ENCODE results near the gene SEC14L1. TPM values are rescaled to one million over a fixed set of nuclear protein-coding genes. Genes with fewer than 3 reads are reported as not detected.
"Not testable (repeated sequence)": the region's sequence is repeated elsewhere in the genome, so short reads cannot be mapped to it uniquely, and the experiment has no call there.

SEC14L1 gene
- total RNA-seq, 1 experiment from 2014 or later: 279 TPM

DNA sequence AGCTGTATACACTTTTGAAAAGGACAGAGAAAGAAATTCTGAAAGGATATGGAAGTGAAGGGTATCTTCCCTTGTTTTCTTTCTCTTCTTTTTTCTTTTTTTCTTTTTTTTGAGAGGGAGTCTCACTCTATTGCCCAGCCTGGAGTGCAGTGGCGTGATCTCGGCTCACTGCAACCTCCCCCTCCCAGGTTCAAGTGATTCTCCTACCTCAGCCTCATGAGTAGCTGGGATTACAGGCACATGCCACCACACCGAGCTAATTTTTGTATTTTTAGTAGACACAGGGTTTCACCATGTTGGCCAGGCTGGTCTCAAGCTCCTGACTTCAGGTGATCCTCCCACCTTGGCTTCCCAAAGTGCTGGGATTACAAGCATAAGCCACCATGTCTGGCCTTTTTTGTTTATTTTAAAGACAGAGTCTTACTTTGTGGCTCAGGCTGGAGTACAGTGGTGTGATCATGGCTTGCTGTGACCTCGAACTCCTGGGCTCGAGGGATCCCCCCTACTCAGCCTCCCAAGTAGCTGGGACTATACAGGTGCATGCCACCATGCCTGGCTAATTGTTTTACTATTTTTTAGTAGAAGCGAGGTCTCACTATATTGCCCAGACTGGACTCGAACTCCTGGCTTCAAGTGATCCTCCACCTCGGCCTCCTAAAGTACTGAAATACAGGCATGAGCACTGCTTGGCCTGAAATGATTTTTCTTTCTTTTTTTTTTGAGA, 38.2 kb upstream of the SEC14L1 start:
- H3K27me3 ChIP-seq (ENCODE audit: control insufficient read depth, insufficient read depth, low read length); in situ Hi-C loops (cut with HindIII; ENCODE audit: low pct_unique_long_range_greater_than_20kb, low sequenced_read_pairs); intact Hi-C loops (cut with micrococcal nuclease; ENCODE audit: unreplicated experiment); CTCF ChIA-PET; ATAC-seq; H3K36me3 ChIP-seq (ENCODE audit: control insufficient read depth, insufficient read depth, low read length); H3K4me3 ChIP-seq (ENCODE audit: low read depth in 2 of 2, low read length in 2 of 2); H3K9me3 ChIP-seq (ENCODE audit: control insufficient read depth, insufficient read depth, low read depth, low read length); H3K4me1 ChIP-seq (ENCODE audit: control insufficient read depth, insufficient read depth, low read length); BruUV-seq (replicated peaks); DNase-seq (ENCODE audit: low read depth, low spot score): not testable (repeated sequence)
- peak overlapping the region; percentile 6; the same call in 1 of the 2 replicates for H3K27ac ChIP-seq (ENCODE audit: low read length)
- POLR2A ChIA-PET: interaction anchor here (0.6 kb wide), 1 partner anchor 369 kb away, joined by 4 read pairs; no protein-coding TSS in a partner anchor

DNA sequence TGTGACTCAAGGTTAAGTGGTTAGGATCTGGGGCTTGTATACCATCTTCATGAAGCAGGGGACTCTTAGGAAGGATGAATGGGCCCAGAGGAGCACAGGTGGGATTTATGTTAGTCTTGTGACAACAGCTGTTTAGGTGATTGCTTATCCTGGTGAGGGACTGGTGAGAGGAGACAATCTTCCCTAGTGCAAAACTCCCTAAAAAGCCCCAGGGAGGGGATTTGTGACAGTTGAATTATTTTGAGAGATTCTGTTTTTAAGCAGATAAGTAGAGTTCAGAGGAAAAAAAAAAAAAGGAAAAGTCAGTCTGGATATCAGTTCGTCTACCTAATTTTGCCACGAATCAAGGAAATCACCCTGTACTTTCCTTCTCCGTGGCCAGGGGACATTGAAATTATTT, 35.1 kb upstream of the SEC14L1 start:
- no peak for TF ChIP-seq SIN3A (IDR thresholded peaks at IDR 0.05; ENCODE audit: borderline replicate concordance, insufficient read depth, low read depth, low read length)
- TF ChIP-seq, protein P1, sequence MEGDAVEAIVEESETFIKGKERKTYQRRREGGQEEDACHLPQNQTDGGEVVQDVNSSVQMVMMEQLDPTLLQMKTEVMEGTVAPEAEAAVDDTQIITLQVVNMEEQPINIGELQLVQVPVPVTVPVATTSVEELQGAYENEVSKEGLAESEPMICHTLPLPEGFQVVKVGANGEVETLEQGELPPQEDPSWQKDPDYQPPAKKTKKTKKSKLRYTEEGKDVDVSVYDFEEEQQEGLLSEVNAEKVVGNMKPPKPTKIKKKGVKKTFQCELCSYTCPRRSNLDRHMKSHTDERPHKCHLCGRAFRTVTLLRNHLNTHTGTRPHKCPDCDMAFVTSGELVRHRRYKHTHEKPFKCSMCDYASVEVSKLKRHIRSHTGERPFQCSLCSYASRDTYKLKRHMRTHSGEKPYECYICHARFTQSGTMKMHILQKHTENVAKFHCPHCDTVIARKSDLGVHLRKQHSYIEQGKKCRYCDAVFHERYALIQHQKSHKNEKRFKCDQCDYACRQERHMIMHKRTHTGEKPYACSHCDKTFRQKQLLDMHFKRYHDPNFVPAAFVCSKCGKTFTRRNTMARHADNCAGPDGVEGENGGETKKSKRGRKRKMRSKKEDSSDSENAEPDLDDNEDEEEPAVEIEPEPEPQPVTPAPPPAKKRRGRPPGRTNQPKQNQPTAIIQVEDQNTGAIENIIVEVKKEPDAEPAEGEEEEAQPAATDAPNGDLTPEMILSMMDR (IDR thresholded peaks at IDR 0.05): no peak
- TF ChIP-seq TCF7L2 (IDR thresholded peaks at IDR 0.05; ENCODE audit: low read depth, low read length): no peak
- TF ChIP-seq, protein P2, sequence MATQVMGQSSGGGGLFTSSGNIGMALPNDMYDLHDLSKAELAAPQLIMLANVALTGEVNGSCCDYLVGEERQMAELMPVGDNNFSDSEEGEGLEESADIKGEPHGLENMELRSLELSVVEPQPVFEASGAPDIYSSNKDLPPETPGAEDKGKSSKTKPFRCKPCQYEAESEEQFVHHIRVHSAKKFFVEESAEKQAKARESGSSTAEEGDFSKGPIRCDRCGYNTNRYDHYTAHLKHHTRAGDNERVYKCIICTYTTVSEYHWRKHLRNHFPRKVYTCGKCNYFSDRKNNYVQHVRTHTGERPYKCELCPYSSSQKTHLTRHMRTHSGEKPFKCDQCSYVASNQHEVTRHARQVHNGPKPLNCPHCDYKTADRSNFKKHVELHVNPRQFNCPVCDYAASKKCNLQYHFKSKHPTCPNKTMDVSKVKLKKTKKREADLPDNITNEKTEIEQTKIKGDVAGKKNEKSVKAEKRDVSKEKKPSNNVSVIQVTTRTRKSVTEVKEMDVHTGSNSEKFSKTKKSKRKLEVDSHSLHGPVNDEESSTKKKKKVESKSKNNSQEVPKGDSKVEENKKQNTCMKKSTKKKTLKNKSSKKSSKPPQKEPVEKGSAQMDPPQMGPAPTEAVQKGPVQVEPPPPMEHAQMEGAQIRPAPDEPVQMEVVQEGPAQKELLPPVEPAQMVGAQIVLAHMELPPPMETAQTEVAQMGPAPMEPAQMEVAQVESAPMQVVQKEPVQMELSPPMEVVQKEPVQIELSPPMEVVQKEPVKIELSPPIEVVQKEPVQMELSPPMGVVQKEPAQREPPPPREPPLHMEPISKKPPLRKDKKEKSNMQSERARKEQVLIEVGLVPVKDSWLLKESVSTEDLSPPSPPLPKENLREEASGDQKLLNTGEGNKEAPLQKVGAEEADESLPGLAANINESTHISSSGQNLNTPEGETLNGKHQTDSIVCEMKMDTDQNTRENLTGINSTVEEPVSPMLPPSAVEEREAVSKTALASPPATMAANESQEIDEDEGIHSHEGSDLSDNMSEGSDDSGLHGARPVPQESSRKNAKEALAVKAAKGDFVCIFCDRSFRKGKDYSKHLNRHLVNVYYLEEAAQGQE (IDR thresholded peaks at IDR 0.05; ENCODE audit: insufficient read depth in 1 of 2, low read depth in 2 of 2, low read length in 1 of 2): no peak
- TF ChIP-seq POLR2AphosphoS5 (IDR thresholded peaks at IDR 0.05; ENCODE audit: low read depth, low read length): no peak
- DNase-seq (ENCODE audit: low read depth, low spot score): no peak
- POLR2A ChIA-PET: interaction anchor here (0.5 kb wide), 1 partner anchor 46 kb away, joined by 10 read pairs; no protein-coding TSS in a partner anchor
- BruUV-seq (replicated peaks): no TSS peak
- Histone ChIP-seq H3K9me3 (ENCODE audit: control insufficient read depth, insufficient read depth, low read depth, low read length) (no peaks in the 10 kb centered on the region), H3K36me3 (ENCODE audit: control insufficient read depth, insufficient read depth, low read length) (no peaks in the 10 kb centered on the region), H3K27me3 (ENCODE audit: control insufficient read depth, insufficient read depth, low read length) (no peaks in the 10 kb centered on the region), H3K4me1 (ENCODE audit: control insufficient read depth, insufficient read depth, low read length) (peaks cover 15% of the 10 kb centered on the region), H3K4me3 (ENCODE audit: low read depth in 2 of 2, low read length in 2 of 2) (no peak overlapping the region), H3K27ac (ENCODE audit: low read length) (peak overlapping the region; percentile 68)
- ATAC-seq: no peak
- CTCF ChIA-PET: no interaction called here
- intact Hi-C loops (cut with micrococcal nuclease; ENCODE audit: unreplicated experiment) (no loop called here), in situ Hi-C loops (cut with HindIII; ENCODE audit: low pct_unique_long_range_greater_than_20kb, low sequenced_read_pairs) (no loop called here)

DNA sequence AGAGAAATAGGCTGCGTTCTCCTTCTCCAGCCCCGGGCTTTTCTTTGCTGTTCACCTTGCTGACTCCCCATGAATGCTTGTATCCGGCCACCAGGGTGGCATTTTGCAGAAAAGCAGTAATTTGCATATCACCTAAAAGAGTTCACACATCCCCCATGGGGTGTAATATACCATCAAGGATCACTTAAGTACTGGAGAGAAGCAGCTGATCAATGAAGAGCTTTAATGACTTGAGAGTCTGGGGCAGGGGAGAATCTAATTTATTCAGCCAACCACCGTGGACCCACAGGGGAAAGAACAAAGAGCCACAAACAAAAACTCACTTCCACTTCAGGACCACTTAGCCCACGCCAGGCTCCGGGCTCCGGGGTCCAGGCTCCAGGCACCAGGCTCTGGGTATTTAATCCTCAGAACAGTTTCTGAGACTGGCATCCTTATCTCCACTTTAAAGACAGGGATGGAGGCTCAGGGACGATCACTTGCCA, 33.9 kb upstream of the SEC14L1 start:
- ChIA-PET POLR2A (no interaction called here), CTCF (no interaction called here)
- Histone ChIP-seq H3K9me3 (ENCODE audit: control insufficient read depth, insufficient read depth, low read depth, low read length) (no peaks in the 10 kb centered on the region), H3K27ac (ENCODE audit: low read length) (peak overlapping the region; percentile 67), H3K27me3 (ENCODE audit: control insufficient read depth, insufficient read depth, low read length) (no peaks in the 10 kb centered on the region), H3K4me1 (ENCODE audit: control insufficient read depth, insufficient read depth, low read length) (peaks cover 18% of the 10 kb centered on the region), H3K4me3 (ENCODE audit: low read depth in 2 of 2, low read length in 2 of 2) (no peak overlapping the region), H3K36me3 (ENCODE audit: control insufficient read depth, insufficient read depth, low read length) (no peaks in the 10 kb centered on the region)
- DNase-seq (ENCODE audit: low read depth, low spot score) (no peak), ATAC-seq (no peak)
- intact Hi-C loops (cut with micrococcal nuclease; ENCODE audit: unreplicated experiment) (no loop called here), in situ Hi-C loops (cut with HindIII; ENCODE audit: low pct_unique_long_range_greater_than_20kb, low sequenced_read_pairs) (no loop called here)
- TF ChIP-seq, protein P1 (IDR thresholded peaks at IDR 0.05): no peak
- TF ChIP-seq, protein P2 (IDR thresholded peaks at IDR 0.05; ENCODE audit: insufficient read depth in 1 of 2, low read depth in 2 of 2, low read length in 1 of 2): no peak
- TF ChIP-seq POLR2AphosphoS5 (IDR thresholded peaks at IDR 0.05; ENCODE audit: low read depth, low read length) (no peak), SIN3A (IDR thresholded peaks at IDR 0.05; ENCODE audit: borderline replicate concordance, insufficient read depth, low read depth, low read length) (no peak), TCF7L2 (IDR thresholded peaks at IDR 0.05; ENCODE audit: low read depth, low read length) (no peak)
- no TSS peak for BruUV-seq (replicated peaks)
